BLaER1 treated with 17β-estradiol and CSF1 and Interleukin-3, amounts not matched to agents 10 nM and 100 nM (cell line): ENCODE results near the gene CDO1.
A peak's percentile ranks its signal among the peaks of the same experiment; 100 is the strongest.
"Not testable (repeated sequence)": the region's sequence is repeated elsewhere in the genome, so short reads cannot be mapped to it uniquely, and the experiment has no call there.

Experiments used
- H3K27ac ChIP-seq, 11 experiments: shearing (Covaris generic); formaldehyde crosslinking; 2 replicates each; pipeline ENCODE4 v1.8.1; 2022
- H3K27me3 ChIP-seq, 11 experiments: shearing (Covaris generic); formaldehyde crosslinking; 2 replicates each; pipeline ENCODE4 v1.8.1; 2022
- H3K36me3 ChIP-seq, 11 experiments: shearing (Covaris generic); formaldehyde crosslinking; 2 replicates each; pipeline ENCODE4 v1.8.1; 2022
- H3K4me1 ChIP-seq, 10 experiments: shearing (Covaris generic); formaldehyde crosslinking; 2 replicates each; pipeline ENCODE4 v1.8.1; 2022
- H3K4me2 ChIP-seq, 11 experiments: shearing (Covaris generic); formaldehyde crosslinking; 2 replicates each; pipeline ENCODE4 v1.8.1; 2022
- H3K4me3 ChIP-seq, 10 experiments: shearing (Covaris generic); formaldehyde crosslinking; 2 replicates each; pipeline ENCODE4 v1.8.1; 2022
- H3K9ac ChIP-seq, 11 experiments: shearing (Covaris generic); formaldehyde crosslinking; 2 replicates each; pipeline ENCODE4 v1.8.1; 2022
- H3K9me3 ChIP-seq, 11 experiments: shearing (Covaris generic); formaldehyde crosslinking; replicated peaks in 1 of 11; 2 replicates each; pipeline ENCODE4 v1.8.1; 2022
- H4K20me1 ChIP-seq, 11 experiments: shearing (Covaris generic); formaldehyde crosslinking; 2 replicates each; pipeline ENCODE4 v1.8.1; 2022
- Cebpa-rat ChIP-seq, 11 experiments: shearing (Covaris generic); IDR thresholded peaks; 2 replicates each; pipeline ENCODE4 v1.8.1; 2022

Gene CDO1

DNA sequence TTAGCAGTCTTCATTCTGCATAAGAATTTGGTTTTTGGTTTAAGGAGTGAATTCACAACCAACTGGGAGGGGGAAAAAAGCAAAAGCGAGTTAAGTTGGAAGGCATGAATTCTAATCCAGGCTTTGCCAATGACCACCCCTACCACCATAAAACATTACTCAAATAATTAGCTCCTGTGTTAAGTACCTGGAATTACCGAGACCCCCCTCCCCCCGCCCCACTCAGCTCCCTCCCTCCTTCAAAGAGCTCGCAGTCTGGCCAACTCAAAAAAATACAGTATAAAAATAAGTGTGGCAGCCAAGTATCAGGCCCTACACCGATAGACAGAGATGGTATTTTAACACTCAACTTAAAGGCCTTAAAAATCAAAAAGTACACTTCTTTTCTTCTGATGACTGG is 24.4 kb upstream of the CDO1 start:
- Histone ChIP-seq H3K4me1 (peaks cover 34 to 60% (median 47%) of the 10 kb centered on the region in 10 experiments), H3K4me2 (peak overlapping the region; percentile 79 to 98 (median 88)), H3K36me3 (peaks cover 19 to 29% (median 24%) of the 10 kb centered on the region in 11 experiments), H3K9me3 (no peaks in the 10 kb centered on the region), H4K20me1 (peaks cover 37 to 79% (median 66%) of the 10 kb centered on the region in 11 experiments; a peak in 21 of 22 replicates), H3K27ac (peak overlapping the region; percentile 90 to 99 (median 95)), H3K27me3 (no peaks in the 10 kb centered on the region), H3K9ac (peak overlapping the region; percentile 88 to 95 (median 93)), H3K4me3 (peak overlapping the region; percentile 84 to 96 (median 92))
- TF ChIP-seq Cebpa-rat (IDR thresholded peaks at IDR 0.05) = no peak

DNA sequence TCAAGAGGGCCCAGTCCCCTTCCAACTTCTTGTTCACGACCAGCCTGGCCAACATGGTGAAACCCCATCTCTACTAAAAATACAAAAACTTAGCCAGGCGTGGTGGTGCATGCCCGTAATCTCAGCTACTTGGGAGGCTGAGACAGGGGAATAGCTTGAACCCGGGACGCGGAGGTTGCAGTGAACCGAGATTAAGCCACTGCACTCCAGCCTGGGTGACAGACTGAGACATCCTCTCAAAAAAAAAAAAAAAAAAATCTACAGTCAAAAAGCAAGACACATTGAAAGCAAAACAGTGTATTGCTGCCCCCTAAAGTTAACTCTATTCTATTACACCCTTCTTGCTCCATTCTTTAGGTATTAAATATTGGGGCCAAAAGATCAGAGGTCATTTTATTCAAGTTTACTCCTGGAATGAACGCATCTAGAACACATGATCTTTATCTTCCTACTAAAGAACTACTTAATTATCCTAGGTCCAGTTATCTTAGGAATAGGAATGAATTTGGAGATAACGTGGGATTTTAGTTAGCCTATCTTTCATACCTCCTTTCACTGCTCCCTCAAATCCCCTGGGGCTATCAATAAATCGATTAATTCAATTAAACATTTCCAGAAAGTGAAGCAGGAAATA is 22.5 kb upstream of the CDO1 start:
- H3K9ac ChIP-seq = peak overlapping the region; percentile 4 to 95 (median 92); a peak in 17 of 22 replicates
- peak overlapping the region; percentile 84 to 96 (median 92); a peak in 17 of 20 replicates for H3K4me3 ChIP-seq
- TF ChIP-seq Cebpa-rat (IDR thresholded peaks at IDR 0.05) = no peak

DNA sequence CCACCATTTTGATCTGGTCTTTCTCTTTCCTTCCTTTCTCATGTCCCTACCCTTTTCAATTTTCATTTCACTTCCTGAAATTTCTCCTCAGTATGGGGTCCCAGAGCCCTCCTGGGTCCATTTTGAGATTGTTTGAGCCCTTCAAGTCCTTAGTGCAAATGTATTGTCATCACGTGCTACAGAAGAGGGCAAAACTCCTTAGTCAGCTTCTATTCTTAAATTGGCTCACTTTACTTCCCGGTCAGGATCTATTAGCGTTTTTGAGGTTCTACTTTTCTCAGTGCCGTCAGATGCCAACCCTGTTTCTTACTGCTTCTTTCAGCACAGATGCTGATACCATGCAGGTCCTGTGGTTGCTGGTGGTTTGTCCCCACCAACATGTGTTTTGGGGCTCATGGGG is 19.0 kb upstream of the CDO1 start:
- Histone ChIP-seq H3K4me3 (no peak overlapping the region), H3K4me2 (no peak overlapping the region), H3K9me3 (no peaks in the 10 kb centered on the region), H4K20me1 (peaks cover 18 to 87% (median 45%) of the 10 kb centered on the region in 11 experiments; a peak in 19 of 22 replicates), H3K4me1 (peaks cover 18 to 39% (median 24%) of the 10 kb centered on the region in 10 experiments), H3K36me3 (peaks cover 57 to 79% (median 70%) of the 10 kb centered on the region in 11 experiments), H3K27ac (no peak overlapping the region), H3K9ac (no peak overlapping the region; a peak in 1 of 22 replicates), H3K27me3 (no peaks in the 10 kb centered on the region)
- no peak for TF ChIP-seq Cebpa-rat (IDR thresholded peaks at IDR 0.05)

More for the DNA sequence above, 22.5 kb upstream of the CDO1 start:
- Histone ChIP-seq H4K20me1 (peaks cover 29 to 76% (median 53%) of the 10 kb centered on the region in 11 experiments; a peak in 21 of 22 replicates), H3K4me2 (peak overlapping the region; percentile 79 to 98 (median 88)), H3K4me1 (peaks cover 28 to 51% (median 39%) of the 10 kb centered on the region in 10 experiments), H3K27ac (peak overlapping the region in 1 of 11 experiments; percentile 2; a peak in 1 of 22 replicates), H3K36me3 (peaks cover 37 to 48% (median 43%) of the 10 kb centered on the region in 11 experiments), H3K27me3 (no peaks in the 10 kb centered on the region), H3K9me3 (no peaks in the 10 kb centered on the region)

GRCh38 chr5:115831163-115831768 is 14.8 kb upstream of the CDO1 start:
- peaks cover 2 to 10% (median 5%) of the 10 kb centered on the region in 11 experiments; a peak in 19 of 22 replicates for H3K9me3 ChIP-seq
- peaks cover 0 to 10% (median 0%) of the 10 kb centered on the region in 10 experiments; a peak in 4 of 20 replicates for H3K4me1 ChIP-seq
- H3K9ac ChIP-seq = no peak overlapping the region
- H3K4me2 ChIP-seq = no peak overlapping the region
- H3K4me3 ChIP-seq = no peak overlapping the region
- H3K27ac ChIP-seq = no peak overlapping the region
- H4K20me1 ChIP-seq = peaks cover 1 to 48% (median 11%) of the 10 kb centered on the region in 11 experiments; a peak in 10 of 22 replicates
- TF ChIP-seq Cebpa-rat (IDR thresholded peaks at IDR 0.05) = no peak
- peaks cover 72 to 96% (median 84%) of the 10 kb centered on the region in 11 experiments for H3K36me3 ChIP-seq
- H3K27me3 ChIP-seq = no peaks in the 10 kb centered on the region

DNA sequence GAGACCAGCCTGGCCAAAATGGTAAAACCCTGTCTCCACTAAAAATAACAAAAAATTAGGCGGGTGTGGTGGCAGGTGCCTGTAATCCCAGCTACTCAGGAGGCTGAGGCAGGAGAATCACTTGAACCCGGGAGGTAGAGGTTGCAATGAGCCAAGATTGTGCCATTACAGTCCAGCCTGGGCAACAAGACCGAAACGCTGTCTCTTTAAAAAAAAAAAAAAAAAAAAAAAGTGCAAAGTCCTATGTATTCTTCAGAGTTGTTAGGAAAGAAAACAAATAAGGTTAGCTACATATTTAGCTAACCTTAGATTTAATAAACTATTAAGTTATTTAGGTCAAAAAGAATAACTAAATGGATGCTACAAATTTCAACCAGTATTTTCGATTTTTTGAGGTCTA is 13.5 kb upstream of the CDO1 start:
- TF ChIP-seq Cebpa-rat (IDR thresholded peaks at IDR 0.05) = no peak
- H4K20me1 ChIP-seq = peaks cover 0 to 34% (median 10%) of the 10 kb centered on the region in 11 experiments; a peak in 6 of 22 replicates
- H3K27me3 ChIP-seq = no peaks in the 10 kb centered on the region
- no peak overlapping the region for H3K27ac ChIP-seq
- H3K9me3 ChIP-seq = peaks cover 14 to 23% (median 18%) of the 10 kb centered on the region in 11 experiments; a peak in 21 of 22 replicates
- H3K4me1 ChIP-seq = no peaks in the 10 kb centered on the region
- no peak overlapping the region for H3K4me2 ChIP-seq
- no peak overlapping the region for H3K9ac ChIP-seq
- no peak overlapping the region for H3K4me3 ChIP-seq
- H3K36me3 ChIP-seq = peaks cover 59 to 82% (median 75%) of the 10 kb centered on the region in 11 experiments

DNA sequence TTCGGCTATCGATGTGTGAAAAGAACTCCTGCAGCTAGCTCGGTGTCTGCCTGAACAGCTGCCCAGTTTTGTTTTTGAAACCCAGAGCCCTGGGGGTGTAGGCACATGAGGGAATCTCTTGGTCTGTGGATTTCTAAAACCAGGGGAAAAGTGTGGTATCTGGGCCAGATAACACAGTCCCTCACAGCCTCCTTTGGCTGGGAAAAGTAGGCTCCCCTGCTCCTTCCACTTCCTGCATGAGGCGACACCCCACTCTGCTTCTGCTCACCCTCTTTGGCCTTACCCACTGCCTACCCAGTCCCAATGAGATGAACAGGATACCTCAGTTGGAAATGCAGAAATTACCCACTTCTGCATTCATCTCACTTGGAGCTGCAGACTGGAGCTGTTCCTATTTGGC is 9.5 kb upstream of the CDO1 start:
- no peaks in the 10 kb centered on the region for H3K27me3 ChIP-seq
- H3K4me1 ChIP-seq = no peaks in the 10 kb centered on the region
- no peak overlapping the region for H3K9ac ChIP-seq
- H3K27ac ChIP-seq = no peak overlapping the region
- no peak overlapping the region for H3K4me2 ChIP-seq
- peaks cover 35 to 48% (median 39%) of the 10 kb centered on the region in 11 experiments for H3K36me3 ChIP-seq
- H3K9me3 ChIP-seq = peaks cover 18 to 45% (median 30%) of the 10 kb centered on the region in 11 experiments
- TF ChIP-seq Cebpa-rat (IDR thresholded peaks at IDR 0.05) = no peak
- H4K20me1 ChIP-seq = peaks cover 0 to 6% (median 0%) of the 10 kb centered on the region in 11 experiments; a peak in 3 of 22 replicates
- H3K4me3 ChIP-seq = no peak overlapping the region

DNA sequence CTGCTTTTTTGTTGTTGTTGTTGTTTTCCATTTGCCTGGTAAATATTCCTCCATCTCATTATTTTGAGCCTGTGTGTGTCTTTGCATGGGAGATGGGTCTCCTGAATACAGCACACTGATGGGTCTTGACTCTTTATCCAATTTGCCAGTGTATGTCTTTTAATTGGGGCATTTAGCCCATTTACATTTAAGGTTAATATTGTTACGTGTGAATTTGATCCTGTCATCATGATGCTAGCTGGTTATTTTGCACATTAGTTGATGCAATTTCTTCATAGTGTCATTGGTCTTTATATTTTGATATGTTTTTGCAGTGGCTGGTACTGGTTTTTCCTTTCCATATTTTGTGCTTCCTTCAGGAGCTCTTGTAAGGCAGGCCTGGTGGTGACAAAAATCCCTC is 8.5 kb upstream of the CDO1 start:
- Histone ChIP-seq H3K36me3 (peaks cover 25 to 38% (median 29%) of the 10 kb centered on the region in 11 experiments), H3K9me3 (peaks cover 18 to 45% (median 30%) of the 10 kb centered on the region in 11 experiments)
- not testable (repeated sequence) for H3K9ac ChIP-seq, H3K4me3 ChIP-seq, H4K20me1 ChIP-seq, H3K27me3 ChIP-seq, H3K27ac ChIP-seq, H3K4me2 ChIP-seq, H3K4me1 ChIP-seq

DNA sequence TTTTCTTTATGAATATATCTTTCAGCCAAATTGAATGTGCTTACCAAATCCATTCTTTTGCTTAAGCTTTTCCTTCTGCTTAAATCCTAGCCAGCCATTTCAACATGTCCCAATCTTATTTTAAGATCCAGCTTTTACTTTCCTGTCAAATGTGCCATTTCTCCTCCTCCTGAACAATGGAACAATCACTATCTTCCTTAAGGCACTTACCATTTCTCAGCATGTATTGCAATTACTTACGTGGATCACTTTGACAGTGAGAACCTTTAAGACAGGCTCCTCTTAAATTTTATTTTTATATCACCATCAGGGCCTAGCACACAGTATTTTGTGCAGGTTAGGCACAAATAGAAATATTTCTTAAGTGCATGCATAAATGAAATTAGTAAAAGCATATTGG is 4.4 kb upstream of the CDO1 start:
- peaks cover 24 to 43% (median 32%) of the 10 kb centered on the region in 11 experiments for H3K9me3 ChIP-seq
- H3K36me3 ChIP-seq = 0 out of 22 replicates have a peak, but pooled peaks cover 0 to 2% (median 0%) of the 10 kb centered on the region in 11 experiments
- H4K20me1 ChIP-seq = peaks cover 0 to 6% (median 0%) of the 10 kb centered on the region in 11 experiments; a peak in 6 of 22 replicates
- no peak overlapping the region for H3K9ac ChIP-seq
- H3K27ac ChIP-seq = no peak overlapping the region
- TF ChIP-seq Cebpa-rat (IDR thresholded peaks at IDR 0.05) = no peak
- H3K4me1 ChIP-seq = peaks cover 3 to 19% (median 5%) of the 10 kb centered on the region in 10 experiments; a peak in 18 of 20 replicates
- peaks cover 20 to 33% (median 29%) of the 10 kb centered on the region in 11 experiments for H3K27me3 ChIP-seq
- H3K4me3 ChIP-seq = no peak overlapping the region
- no peak overlapping the region for H3K4me2 ChIP-seq

DNA sequence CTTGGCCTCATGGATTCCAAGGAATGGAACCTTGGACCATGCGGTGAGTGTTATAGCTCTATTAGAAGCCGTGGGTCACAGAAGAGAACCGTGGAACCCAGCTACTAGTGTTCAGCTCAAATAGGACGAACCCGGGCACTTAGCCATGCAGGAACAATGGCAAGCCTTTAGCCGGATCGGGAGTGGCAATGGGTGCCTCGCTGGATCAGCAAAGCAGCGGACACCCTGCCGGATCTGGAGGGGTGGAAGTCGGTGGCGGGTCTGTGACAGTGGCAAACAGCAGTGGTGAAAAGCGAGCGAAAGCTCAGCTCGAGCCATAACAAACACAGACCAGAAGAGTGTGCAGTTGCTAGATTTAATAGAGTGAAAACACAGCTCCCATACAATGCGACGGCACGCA is 2.4 kb upstream of the CDO1 start:
- Histone ChIP-seq H3K9ac (no peak overlapping the region), H3K27me3 (peaks cover 40 to 54% (median 49%) of the 10 kb centered on the region in 11 experiments), H3K9me3 (peaks cover 24 to 42% (median 32%) of the 10 kb centered on the region in 11 experiments), H3K4me3 (no peak overlapping the region), H3K4me2 (peak overlapping the region in 1 of 11 experiments; percentile 11; a peak in 1 of 22 replicates), H3K36me3 (no peaks in the 10 kb centered on the region), H3K4me1 (peaks cover 13 to 29% (median 16%) of the 10 kb centered on the region in 10 experiments; a peak in 18 of 20 replicates), H4K20me1 (peaks cover 0 to 14% (median 0%) of the 10 kb centered on the region in 11 experiments; a peak in 7 of 22 replicates), H3K27ac (no peak overlapping the region)
- no peak for TF ChIP-seq Cebpa-rat (IDR thresholded peaks at IDR 0.05)
